Measurements from ENCODE around the gene VPS33B.

VPS33B gene

GRCh38 chr15:90949979-90950675, 72.3 kb downstream of the VPS33B start:
- no peak for DNase-seq (ENCODE audit: low spot score)
